Fibroblast of mammary gland (primary cell): Measurements from ENCODE around the gene LAPTM5.

ENCODE experiments used
- DNase-seq: peaks from one replicate; pipeline ENCODE4 v3.0.0-alpha.2; 2010; ENCODE audit warnings: low read depth
- H3K4me3 ChIP-seq: 2 replicates; pipeline ENCODE4 v1.5.1; 2011; ENCODE audit warnings: low read depth, mild to moderate bottlenecking, low read length, moderate library complexity; ENCODE audit not compliant: control insufficient read depth
- CTCF ChIP-seq: conservative IDR thresholded peaks from 2 replicates; pipeline ENCODE4 v1.5.1; 2011; ENCODE audit warnings: low read depth, low read length, inconsistent platforms; ENCODE audit not compliant: control insufficient read depth, insufficient read depth

The LAPTM5 gene

GRCh38 chr1:30732277-30732996, 25.1 kb downstream of the LAPTM5 start:
- no peak for DNase-seq
- H3K4me3 ChIP-seq = no peak overlapping the region
- no peak for TF ChIP-seq CTCF

GRCh38 chr1:30731806-30732276, 25.7 kb downstream of the LAPTM5 start:
- TF ChIP-seq CTCF = no peak
- DNase-seq = no peak
- H3K4me3 ChIP-seq = no peak overlapping the region

- no peak for DNase-seq
- TF ChIP-seq CTCF = no peak
- no peak overlapping the region for H3K4me3 ChIP-seq
Measured at GRCh38 chr1:30731109-30731805, 26.3 kb downstream of the LAPTM5 start.

- DNase-seq = no peak
- no peak for TF ChIP-seq CTCF
- H3K4me3 ChIP-seq = no peak overlapping the region
Measured at GRCh38 chr1:30730346-30731108, 27.0 kb downstream of the LAPTM5 start.

- no peak overlapping the region for H3K4me3 ChIP-seq
- TF ChIP-seq CTCF = no peak
- DNase-seq = no peak
Measured at GRCh38 chr1:30729901-30730300, 27.7 kb downstream of the LAPTM5 start.

GRCh38 chr1:30728832-30729638, 28.5 kb downstream of the LAPTM5 start:
- no peak for DNase-seq
- H3K4me3 ChIP-seq = no peak overlapping the region
- TF ChIP-seq CTCF = no peak
